ENCODE data around the gene HOXD13.

- TF ChIP-seq REST (IDR thresholded peaks at IDR 0.05; ENCODE audit: borderline replicate concordance) (no peak), RAD21 (conservative IDR thresholded peaks at IDR 0.05) (no peak), EP300 (conservative IDR thresholded peaks at IDR 0.05; ENCODE audit: poor library complexity, severe bottlenecking) (no peak), MXI1 (conservative IDR thresholded peaks at IDR 0.05; ENCODE audit: poor library complexity, severe bottlenecking) (no peak), CTCF (IDR thresholded peaks at IDR 0.05; ENCODE audit: poor library complexity, severe bottlenecking) (no peak), POLR2AphosphoS5 (IDR thresholded peaks at IDR 0.05) (no peak), EZH2 (IDR thresholded peaks at IDR 0.05; ENCODE audit: borderline replicate concordance, insufficient read depth, low read length, poor library complexity, severe bottlenecking) (peak; percentile 63), SMC3 (conservative IDR thresholded peaks at IDR 0.05; ENCODE audit: poor library complexity) (no peak), TAF1 (IDR thresholded peaks at IDR 0.05; ENCODE audit: low read depth) (no peak)
These were observed 44.1 kb downstream of the HOXD13 start for GRCh38 chr2:176136374-176137251.
